CD14-positive monocyte (primary cell): Measurements from ENCODE around the gene HRH2. TPM values are rescaled to one million over a fixed set of nuclear protein-coding genes. Genes with fewer than 3 reads are reported as not detected.

ENCODE experiments used
- DNase-seq, 3 donors: peaks; one replicate each; pipeline ENCODE4 v3.0.0-alpha.2; 2011 to 2022
- H2AFZ ChIP-seq: 2 replicates; pipeline ENCODE4 v1.6.0; 2012; ENCODE audit warnings: mild to moderate bottlenecking, low read depth, low read length, inconsistent platforms; ENCODE audit not compliant: insufficient read depth, poor library complexity, severe bottlenecking
- H3K27ac ChIP-seq, 2 donors: 1 replicate in 1 of 2; 2 replicates in 1 of 2; pipeline ENCODE4 v1.5.1; 2012 to 2013; ENCODE audit warnings: low read length in 2 of 2, control low read depth in 1 of 2, inconsistent platforms in 1 of 2, low read depth in 1 of 2, mild to moderate bottlenecking in 1 of 2
- H3K27me3 ChIP-seq, 2 donors: one replicate each; pipeline versions ENCODE4 v1.6.0 to v1.6.1; 2011 to 2013; ENCODE audit warnings: low read length in 2 of 2; ENCODE audit not compliant: control insufficient read depth in 2 of 2, insufficient read depth in 2 of 2
- H3K36me3 ChIP-seq, 2 donors: replicated peaks in 1 of 2; 1 replicate in 1 of 2; 2 replicates in 1 of 2; pipeline versions ENCODE4 v1.5.1 to v1.6.1; 2012 to 2013; ENCODE audit warnings: low read length in 2 of 2, control low read depth in 1 of 2, inconsistent platforms in 1 of 2, mild to moderate bottlenecking in 1 of 2; ENCODE audit not compliant: insufficient read depth in 2 of 2, control insufficient read depth in 1 of 2
- H3K4me1 ChIP-seq, 2 donors: 1 replicate in 1 of 2; 2 replicates in 1 of 2; pipeline versions ENCODE4 v1.5.1 to v1.6.1; 2012 to 2013; ENCODE audit warnings: low read length in 2 of 2, control low read depth in 1 of 2, inconsistent platforms in 1 of 2, mild to moderate bottlenecking in 1 of 2, moderate library complexity in 1 of 2; ENCODE audit not compliant: insufficient read depth in 2 of 2, control insufficient read depth in 1 of 2
- H3K4me2 ChIP-seq: replicated peaks from 2 replicates; pipeline ENCODE3; 2012; ENCODE audit warnings: low read length, moderate library complexity, mild to moderate bottlenecking; ENCODE audit not compliant: poor library complexity, severe bottlenecking; ENCODE audit errors: extremely low read depth
- H3K4me3 ChIP-seq, 3 experiments: fragments of 200-600 bp in 1 of 3; sonication (generic) in 1 of 3; replicated peaks in 1 of 3; 1 replicate in 2 of 3; 2 replicates in 1 of 3; pipeline ENCODE4 v1.5.1; 2011 to 2013; ENCODE audit warnings: low read length in 3 of 3, mild to moderate bottlenecking in 3 of 3, control low read depth in 2 of 3, low read depth in 2 of 3, inconsistent platforms in 1 of 3, moderate library complexity in 1 of 3
- H3K79me2 ChIP-seq: 2 replicates; pipeline ENCODE4 v1.6.0; 2012; ENCODE audit warnings: mild to moderate bottlenecking, control low read depth, inconsistent platforms, low read length, moderate library complexity; ENCODE audit not compliant: insufficient read depth
- H3K9ac ChIP-seq: 2 replicates; pipeline ENCODE4 v1.6.0; 2017; ENCODE audit warnings: low read length, mild to moderate bottlenecking; ENCODE audit not compliant: insufficient read depth, poor library complexity, severe bottlenecking
- H3K9me3 ChIP-seq, 2 donors: replicated peaks in 1 of 2; 1 replicate in 1 of 2; 2 replicates in 1 of 2; pipeline versions ENCODE4 v1.5.1 to v1.6.1; 2012 to 2013; ENCODE audit warnings: low read length in 2 of 2, control low read depth in 1 of 2; ENCODE audit not compliant: control insufficient read depth in 1 of 2, insufficient read depth in 1 of 2
- H4K20me1 ChIP-seq: 2 replicates; pipeline ENCODE4 v1.6.0; 2012; ENCODE audit warnings: mild to moderate bottlenecking, low read length, control low read depth, moderate library complexity; ENCODE audit not compliant: insufficient read depth
- H3K27ac Mint-ChIP-seq, 7 donors: one replicate each; pipeline ENCODE4 v1.8.0; 2020; ENCODE audit warnings: mild to moderate bottlenecking in 7 of 7, mixed read lengths in 7 of 7, moderate library complexity in 6 of 7, inconsistent platforms in 2 of 7
- H3K27me3 Mint-ChIP-seq, 3 donors: one replicate each; pipeline ENCODE4 v1.8.0; 2021 to 2022; ENCODE audit warnings: low read depth in 3 of 3, mild to moderate bottlenecking in 3 of 3, mixed read lengths in 3 of 3, moderate library complexity in 3 of 3, inconsistent platforms in 1 of 3
- H3K36me3 Mint-ChIP-seq, 2 donors: one replicate each; pipeline ENCODE4 v1.8.0; 2020; ENCODE audit warnings: mixed read lengths in 2 of 2, inconsistent platforms in 1 of 2, mild to moderate bottlenecking in 1 of 2
- H3K4me1 Mint-ChIP-seq: one replicate; pipeline ENCODE4 v1.8.0; 2020; ENCODE audit warnings: mild to moderate bottlenecking, mixed read lengths
- H3K4me3 Mint-ChIP-seq, 2 donors: one replicate each; pipeline ENCODE4 v1.8.0; 2020; ENCODE audit warnings: mild to moderate bottlenecking in 2 of 2, mixed read lengths in 2 of 2, moderate library complexity in 1 of 2
- H3K9me3 Mint-ChIP-seq, 7 donors: one replicate each; pipeline ENCODE4 v1.8.0; 2020 to 2022; ENCODE audit warnings: mixed read lengths in 7 of 7, mild to moderate bottlenecking in 6 of 7, moderate library complexity in 6 of 7, inconsistent platforms in 2 of 7
- CTCF ChIP-seq: fragments of 200-600 bp; IDR thresholded peaks from one replicate; pipeline ENCODE4 v1.8.0; 2022; ENCODE audit warnings: antibody characterized with exemption, mild to moderate bottlenecking
- WGBS: methylation state at CpG from one replicate; pipeline ENCODE4 v1.1.5; 2013; ENCODE audit warnings: missing lambda C conversion rate; ENCODE audit not compliant: insufficient coverage; 5-methylcytosine and 5-hydroxymethylcytosine counted together
- intact Hi-C, 2 donors: fragments of 100-400 bp; cut with micrococcal nuclease; formaldehyde crosslinking; loops; one replicate each; pipeline versions ENCODE4 v1.15.0 to v1.15.1; 2023
- polyA plus RNA-seq, 3 donors: library from polyadenylated mRNA; depleted of rRNA in 1 of 3; unstranded in 2 of 3; stranded (reverse) in 1 of 3; fragments of 300-500 nt in 2 of 3; fragments of >200 nt in 1 of 3; fragmentation: Illumina TruSeq in 2 of 3; gene quantifications; 1 replicate in 2 of 3; 2 replicates in 1 of 3; pipeline ENCODE4 v1.2.3, GENCODE V29; 2012 to 2021

HRH2 gene
- polyA plus RNA-seq, 3 donors: 10.6 to 71.7 (median 25.5) TPM

GRCh38 chr5:175640106-175640775 is 17.6 kb upstream of the HRH2 start:
- no peaks in the 10 kb centered on the region for H3K36me3 Mint-ChIP-seq
- 53% methylated on average over 6 of the region's 9 CpGs for WGBS
- H3K4me1 Mint-ChIP-seq: peaks cover 49% of the 10 kb centered on the region

GRCh38 chr5:175642998-175643397 is 14.9 kb upstream of the HRH2 start:
- no peaks in the 10 kb centered on the region for H3K27me3 ChIP-seq
- H3K27ac Mint-ChIP-seq: no peak overlapping the region
- H4K20me1 ChIP-seq: no peaks in the 10 kb centered on the region
- H3K27me3 Mint-ChIP-seq: peaks cover 0 to 7% (median 3%) of the 10 kb centered on the region in 3 donors
- peaks cover 32% of the 10 kb centered on the region for H3K4me1 Mint-ChIP-seq
- TF ChIP-seq CTCF: no peak
- H3K4me2 ChIP-seq: no peak overlapping the region
- H3K4me3 ChIP-seq: no peak overlapping the region
- no peaks in the 10 kb centered on the region for H3K79me2 ChIP-seq
- no peak overlapping the region for H3K4me3 Mint-ChIP-seq
- H3K27ac ChIP-seq: no peak overlapping the region
- H3K36me3 ChIP-seq: no peaks in the 10 kb centered on the region
- no peaks in the 10 kb centered on the region for H3K9me3 ChIP-seq
- DNase-seq: no peak
- no peak overlapping the region for H2AFZ ChIP-seq
- peaks cover 0 to 3% of the 10 kb centered on the region in 2 donors for H3K36me3 Mint-ChIP-seq
- WGBS: 94% methylated on average over 4 of the region's 4 CpGs
- H3K4me1 ChIP-seq: peaks cover 30% of the 10 kb centered on the region in 2 donors
- intact Hi-C loops: no loop called here
- H3K9me3 Mint-ChIP-seq: peaks cover 0 to 5% (median 0%) of the 10 kb centered on the region in 7 donors
- no peak overlapping the region for H3K9ac ChIP-seq

More at GRCh38 chr5:175640106-175640775, 17.6 kb upstream of the HRH2 start:
- H3K27me3 ChIP-seq: no peaks in the 10 kb centered on the region
- peak overlapping the region; percentile 4 for H3K4me2 ChIP-seq
- DNase-seq: no peak
- Mint-ChIP-seq H3K4me3 (peak overlapping the region in 1 of 2 donors; percentile 39), H3K9me3 (peaks cover 0 to 1% (median 0%) of the 10 kb centered on the region in 7 donors), H3K27ac (peak overlapping the region in 2 of 7 donors; percentile 23 to 57), H3K27me3 (peaks cover 0 to 2% (median 1%) of the 10 kb centered on the region in 3 donors)
- peak overlapping the region; percentile 14 for H2AFZ ChIP-seq
- TF ChIP-seq CTCF: no peak
- no peaks in the 10 kb centered on the region for H3K36me3 ChIP-seq
- no peaks in the 10 kb centered on the region for H4K20me1 ChIP-seq
- H3K79me2 ChIP-seq: no peaks in the 10 kb centered on the region
- no peaks in the 10 kb centered on the region for H3K9me3 ChIP-seq
- intact Hi-C loops: no loop called here
- peaks cover 46 to 47% of the 10 kb centered on the region in 2 donors for H3K4me1 ChIP-seq
- no peak overlapping the region for H3K4me3 ChIP-seq
- H3K27ac ChIP-seq: peak overlapping the region in 1 of 2 donors; percentile 80
- no peak overlapping the region for H3K9ac ChIP-seq
